ENCODE results near the gene ROCK2. TPM values are rescaled to one million over a fixed set of nuclear protein-coding genes. Genes with fewer than 3 reads are reported as not detected.
"Not testable (repeated sequence)": the region's sequence is repeated elsewhere in the genome, so short reads cannot be mapped to it uniquely, and the experiment has no call there.

ROCK2 gene
- total RNA-seq, 1 donor from 2014 or later, result 34.4 TPM

DNA sequence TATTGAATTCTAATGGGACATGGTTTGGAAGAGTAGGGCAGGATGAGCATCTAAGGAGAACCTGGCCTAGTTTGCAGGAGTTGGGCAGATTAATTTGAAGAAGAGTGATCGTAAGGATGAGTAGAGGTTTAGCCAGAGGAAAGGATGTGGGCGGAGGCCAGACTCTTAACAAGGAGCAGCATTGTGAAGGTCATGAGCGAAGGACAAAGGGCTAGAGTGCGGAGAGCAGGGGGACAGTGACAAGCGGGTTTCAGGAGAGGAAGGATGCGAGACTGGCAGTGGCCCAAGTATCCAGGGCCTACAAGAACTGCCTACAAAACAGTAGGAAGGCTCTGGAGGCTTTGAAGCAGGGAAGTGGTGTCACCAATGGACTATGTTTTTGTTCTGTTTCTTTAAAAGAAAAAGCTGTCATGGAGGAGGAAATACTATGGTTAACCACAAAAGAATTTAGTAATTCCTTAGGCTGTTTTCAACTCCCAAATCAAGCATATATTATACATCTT, 169.1 kb downstream of the ROCK2 start:
- intact Hi-C loops (cut with DNase I), result no loop called here
- DNase-seq (ENCODE audit: missing footprints), result peak; percentile 67
- no peak for ATAC-seq

DNA sequence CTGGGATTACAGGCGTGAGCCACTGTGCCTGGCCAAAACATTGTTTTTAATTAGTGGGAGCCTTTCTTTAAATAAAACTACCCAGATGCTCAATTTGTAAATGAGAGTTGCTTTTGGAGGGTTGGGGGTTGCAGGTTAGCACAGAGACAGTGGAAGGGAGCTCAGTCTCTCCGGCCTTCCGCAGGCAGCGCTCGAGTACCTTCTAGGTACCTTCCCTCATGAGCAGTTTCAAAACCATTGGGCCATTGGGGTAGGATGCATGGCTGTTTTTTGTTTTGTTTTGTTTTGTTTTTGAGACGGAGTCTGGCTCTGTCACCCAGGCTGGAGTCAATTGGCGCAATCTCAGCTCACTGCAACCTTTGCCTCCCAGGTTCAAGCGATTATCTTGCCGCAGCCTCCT, 170.2 kb downstream of the ROCK2 start:
- no peak for ATAC-seq
- intact Hi-C loops (cut with DNase I), result no loop called here
- no peak for DNase-seq (ENCODE audit: missing footprints)

DNA sequence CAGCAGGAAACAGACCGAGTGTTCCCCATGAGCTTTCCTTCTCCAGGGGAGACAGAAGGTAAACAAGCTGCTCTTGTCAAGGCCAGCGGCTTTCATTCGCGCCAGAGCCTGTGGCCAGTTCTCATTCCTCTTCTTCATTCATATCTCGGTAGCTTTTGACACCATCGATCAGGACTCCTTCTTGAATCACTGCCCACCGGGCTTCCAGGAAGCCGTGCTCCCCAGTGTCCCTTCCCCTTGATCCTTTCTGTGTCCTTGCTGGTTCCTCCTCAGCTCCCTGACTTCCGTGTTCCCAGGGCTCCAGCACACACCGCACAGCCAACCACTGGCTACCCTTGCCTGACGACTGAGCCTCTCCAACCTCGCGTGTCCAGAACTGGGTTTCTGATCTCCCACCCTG, 175.1 kb downstream of the ROCK2 start:
- intact Hi-C loops (cut with DNase I), result no loop called here
- ATAC-seq (no peak), DNase-seq (ENCODE audit: missing footprints) (no peak)

- no peak for DNase-seq (ENCODE audit: missing footprints)
- ATAC-seq, result no peak
- intact Hi-C loops (cut with DNase I), result no loop called here
Measured at GRCh38 chr2:11168488-11168887, 175.9 kb downstream of the ROCK2 start.

DNA sequence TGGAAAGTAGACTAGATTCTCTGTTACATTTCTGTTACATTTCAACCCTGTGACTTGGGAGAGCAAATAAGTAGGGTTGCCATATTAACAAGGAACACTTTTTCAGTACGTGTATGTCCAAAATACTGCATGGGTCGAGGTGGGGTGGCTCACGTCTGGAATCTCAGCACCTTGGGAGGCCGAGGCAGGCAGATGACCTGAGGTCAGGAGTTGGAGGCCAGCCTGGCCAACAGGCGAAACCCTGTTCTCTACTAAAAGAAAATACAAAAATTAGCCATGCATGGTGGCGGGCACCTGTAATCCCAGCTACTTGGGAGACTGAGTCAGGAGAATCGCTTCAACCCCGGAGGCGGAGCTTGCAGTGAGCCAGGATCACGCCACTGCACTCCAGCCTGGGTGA, 178.0 kb downstream of the ROCK2 start:
- intact Hi-C loops (cut with DNase I), result no loop called here
- ATAC-seq (no peak), DNase-seq (ENCODE audit: missing footprints) (no peak)

GRCh38 chr2:11165046-11165445, 179.4 kb downstream of the ROCK2 start:
- not testable (repeated sequence) for DNase-seq (ENCODE audit: missing footprints)

GRCh38 chr2:11163439-11164317, 180.8 kb downstream of the ROCK2 start:
- DNase-seq (ENCODE audit: missing footprints) (no peak), ATAC-seq (no peak)
- intact Hi-C loops (cut with DNase I), result no loop called here

More at GRCh38 chr2:11165046-11165445, 179.4 kb downstream of the ROCK2 start:
- intact Hi-C loops (cut with DNase I); ATAC-seq: not testable (repeated sequence)

- ATAC-seq (no peak), DNase-seq (ENCODE audit: missing footprints) (no peak)
- intact Hi-C loops (cut with DNase I), result no loop called here
Measured at GRCh38 chr2:11161747-11162146, 182.7 kb downstream of the ROCK2 start.

- DNase-seq (ENCODE audit: missing footprints), result no peak
- intact Hi-C loops (cut with DNase I), result no loop called here
- ATAC-seq, result no peak
Measured at GRCh38 chr2:11160731-11161455, 183.5 kb downstream of the ROCK2 start.

GRCh38 chr2:11160256-11160655, 184.2 kb downstream of the ROCK2 start:
- intact Hi-C loops (cut with DNase I), result no loop called here
- DNase-seq (ENCODE audit: missing footprints), result no peak

DNA sequence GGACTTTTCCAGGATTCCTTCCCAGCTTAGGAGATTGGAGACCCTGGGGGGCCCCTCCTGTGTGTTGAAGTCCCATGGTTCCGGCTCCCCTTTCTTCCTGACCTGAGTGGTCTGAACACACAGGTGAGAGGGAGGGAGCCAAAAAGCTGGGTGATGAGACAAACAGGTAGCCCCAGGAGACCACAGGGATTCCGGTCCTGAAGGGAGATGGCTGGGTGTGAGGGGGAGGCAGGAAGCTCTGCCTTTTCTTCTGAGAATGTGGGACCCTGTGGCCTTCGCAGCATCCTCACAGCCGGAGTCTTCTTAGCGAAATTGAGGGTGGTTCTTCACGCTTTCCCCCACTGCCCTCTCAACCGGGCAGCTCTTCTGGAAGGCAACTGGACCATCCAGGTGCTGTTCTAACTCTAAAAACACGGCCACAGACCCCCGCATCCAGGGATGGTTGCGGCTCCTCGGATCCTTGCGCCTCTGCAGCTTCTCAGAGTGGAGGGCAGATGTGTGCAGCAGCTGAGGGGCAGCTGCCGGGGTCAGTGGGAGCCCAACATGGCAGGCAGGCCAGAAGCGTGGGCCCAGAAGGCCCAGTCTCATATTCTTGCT, 184.8 kb downstream of the ROCK2 start:
- intact Hi-C loops (cut with DNase I), result no loop called here
- DNase-seq (ENCODE audit: missing footprints), result no peak
- no peak for ATAC-seq

More at GRCh38 chr2:11160256-11160655, 184.2 kb downstream of the ROCK2 start:
- ATAC-seq, result no peak

DNA sequence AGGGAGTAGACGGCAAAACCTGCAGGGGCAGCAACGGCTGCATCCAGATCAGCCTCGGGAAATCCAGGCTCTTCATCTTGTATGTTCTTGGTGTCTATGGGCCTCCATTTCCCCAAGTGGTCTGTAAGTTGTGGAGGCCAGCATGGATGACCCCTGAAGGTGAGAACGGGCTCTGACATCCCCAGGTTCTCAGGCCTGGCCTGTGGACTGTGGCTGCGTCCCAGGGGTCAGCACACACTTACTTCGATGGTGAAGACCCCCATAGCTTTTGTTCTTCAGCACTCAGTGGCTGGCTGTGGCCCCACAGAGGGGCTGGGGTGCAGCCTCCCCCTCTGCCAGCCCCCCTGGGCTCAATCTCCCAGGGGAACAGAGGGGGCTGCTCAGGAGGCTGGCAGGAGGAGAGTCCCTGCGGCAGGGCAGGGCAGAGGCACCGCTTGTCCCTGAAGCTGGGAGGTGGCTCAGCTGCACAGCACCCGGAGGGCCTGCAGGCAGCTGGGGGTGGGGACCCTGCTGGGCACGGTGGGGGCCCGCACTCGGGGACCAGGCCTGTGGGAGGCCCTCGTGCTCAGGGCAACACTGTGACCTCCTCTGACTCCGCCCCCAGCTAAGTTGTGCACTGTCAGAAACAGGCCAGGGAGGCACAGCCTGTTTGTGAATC, 185.4 kb downstream of the ROCK2 start:
- DNase-seq (ENCODE audit: missing footprints), result no peak
- intact Hi-C loops (cut with DNase I), result no loop called here
- no peak for ATAC-seq

DNA sequence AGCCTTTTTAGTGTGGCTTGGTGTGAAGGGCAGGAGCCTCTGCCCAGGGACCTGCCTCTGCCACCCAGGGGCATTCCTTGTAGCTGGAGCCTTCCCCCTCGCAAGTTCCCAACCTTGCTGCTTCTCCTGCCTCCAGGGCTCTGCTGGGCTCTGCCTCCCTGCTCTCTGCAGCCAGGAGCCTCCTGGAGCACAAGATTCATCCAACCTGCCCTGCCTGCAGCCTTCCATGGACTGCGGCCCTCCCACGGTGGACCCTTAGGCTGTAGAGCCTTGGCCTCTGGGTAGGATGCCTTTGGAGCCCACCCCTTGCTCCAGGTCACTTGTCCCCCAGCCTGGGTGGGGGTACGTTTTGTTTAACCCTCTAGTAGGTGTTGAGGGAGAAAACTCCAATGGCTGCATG, 186.7 kb downstream of the ROCK2 start:
- DNase-seq (ENCODE audit: missing footprints) (no peak), ATAC-seq (no peak)
- intact Hi-C loops (cut with DNase I), result no loop called here

DNA sequence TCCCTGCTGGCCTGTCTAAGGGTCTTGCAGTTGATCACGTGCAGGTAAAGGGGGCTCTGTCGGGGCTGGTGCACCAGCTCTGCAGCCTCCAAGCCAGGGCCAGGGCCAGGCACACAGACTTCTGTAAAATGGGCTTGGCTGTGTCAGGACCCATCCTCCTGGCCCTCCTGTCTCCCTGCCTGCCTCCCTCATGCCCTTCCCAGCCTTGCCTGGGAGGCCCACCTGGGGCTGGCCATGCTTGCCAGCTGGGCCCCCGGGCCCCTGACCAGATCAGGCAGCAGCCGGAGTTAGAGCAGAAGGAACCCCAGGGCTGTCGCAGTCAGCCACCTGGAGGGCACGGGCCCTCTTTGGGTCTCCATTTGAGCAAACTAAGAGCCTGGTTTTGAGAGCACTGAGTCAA, 187.1 kb downstream of the ROCK2 start:
- DNase-seq (ENCODE audit: missing footprints) (no peak), ATAC-seq (no peak)
- intact Hi-C loops (cut with DNase I), result no loop called here

DNA sequence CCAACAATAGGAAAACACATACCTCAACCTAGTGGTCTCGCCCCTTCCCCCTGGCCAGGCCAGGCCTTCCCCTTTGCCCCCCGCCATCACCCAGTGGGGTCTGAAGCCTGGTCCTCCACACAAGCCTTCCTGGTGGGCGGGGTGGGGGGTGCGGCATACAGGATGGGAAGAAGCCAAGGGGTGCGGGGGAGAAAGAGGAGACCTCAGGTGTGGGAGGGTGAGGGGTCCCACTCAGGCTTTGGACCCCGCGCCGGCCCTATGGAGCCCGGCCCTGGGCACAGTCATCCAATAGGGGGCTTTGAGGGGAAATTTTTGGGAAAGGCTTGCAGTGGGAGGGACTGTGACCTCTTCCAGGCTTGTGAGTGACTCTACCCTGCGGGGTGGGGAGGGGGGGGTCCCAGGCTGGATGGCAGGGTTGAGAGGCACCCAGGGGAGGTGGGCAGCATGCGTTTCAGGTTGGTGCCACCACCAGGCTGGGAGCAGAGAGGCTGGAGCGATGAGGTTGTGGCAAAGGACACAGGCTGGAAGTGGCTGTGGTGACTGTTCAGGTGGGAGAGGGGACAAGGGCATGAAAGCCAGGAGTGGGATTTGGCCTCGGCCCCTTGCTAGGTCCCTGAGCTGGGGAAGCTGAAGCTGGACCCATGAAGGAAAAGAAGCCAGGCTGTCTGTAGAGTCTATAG, 187.9 kb downstream of the ROCK2 start:
- intact Hi-C loops (cut with DNase I), result no loop called here
- no peak for ATAC-seq
- DNase-seq (ENCODE audit: missing footprints), result no peak

DNA sequence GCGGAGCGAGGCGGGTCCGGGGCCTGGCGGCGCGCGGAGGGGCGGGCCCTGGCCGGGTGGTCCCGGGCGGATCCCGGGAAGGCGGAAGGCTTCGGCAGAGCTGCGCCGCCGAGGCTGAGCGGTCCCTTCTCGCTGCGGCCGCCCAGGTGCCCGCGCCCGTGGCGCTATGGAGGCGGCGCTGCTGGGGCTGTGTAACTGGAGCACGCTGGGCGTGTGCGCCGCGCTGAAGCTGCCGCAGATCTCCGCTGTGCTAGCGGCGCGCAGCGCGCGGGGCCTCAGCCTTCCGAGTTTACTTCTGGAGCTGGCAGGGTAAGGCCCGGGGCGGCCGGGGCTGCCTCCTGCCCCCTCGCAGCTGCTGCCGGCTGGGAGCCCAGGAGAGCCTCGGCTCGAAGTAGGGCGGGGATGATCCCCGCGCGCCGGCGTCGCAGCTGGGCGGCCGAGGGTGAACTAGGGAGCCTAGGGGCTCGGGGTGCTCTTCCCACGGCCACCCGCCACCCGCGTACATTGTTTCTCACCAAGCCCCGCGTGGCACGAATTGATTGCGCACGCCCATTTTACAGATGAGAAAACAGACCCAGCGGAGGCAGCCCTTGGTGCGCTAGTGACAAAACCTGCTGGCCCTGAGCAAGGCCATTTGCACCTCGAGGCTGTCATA, 188.9 kb downstream of the ROCK2 start, which contains the start of gene SLC66A3:
Gene SLC66A3, plus strand, starts transcription at position 87 of the 655 bp plus-strand sequence. Its CDS starts 80 bp downstream, at position 167.
- intact Hi-C loops (cut with DNase I), result no loop called here
- DNase-seq (ENCODE audit: missing footprints), result no peak
- ATAC-seq, result peak; percentile 91

DNA sequence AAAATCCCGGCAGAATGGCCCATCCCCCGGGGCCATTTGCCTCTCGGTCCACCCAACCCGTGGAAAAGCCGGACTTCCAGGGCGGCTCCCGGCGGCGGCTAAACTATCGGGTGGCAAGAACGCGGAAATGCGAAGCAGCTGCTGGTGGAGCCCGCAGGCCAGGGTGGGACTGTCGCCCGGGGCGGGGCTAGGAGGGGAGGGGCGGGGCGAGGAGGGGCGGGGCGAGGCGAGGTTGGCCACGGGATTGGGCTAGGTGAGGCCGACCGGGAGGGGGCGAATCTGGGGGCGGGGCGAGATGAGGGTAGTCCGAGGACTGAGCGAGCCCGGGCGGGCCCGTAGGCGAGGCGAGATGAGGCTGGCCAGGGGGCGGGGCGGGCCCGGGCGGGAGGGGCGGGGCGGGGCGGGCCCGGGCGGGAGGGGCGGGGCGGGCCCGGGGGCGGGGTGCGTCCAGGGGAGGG, 189.5 kb downstream of the ROCK2 start:
- intact Hi-C loops (cut with DNase I), result no loop called here

More for the DNA sequence above, 189.5 kb downstream of the ROCK2 start:
- DNase-seq (ENCODE audit: missing footprints) (peak; percentile 99), ATAC-seq (peak; percentile 95)

Data from Right ventricle myocardium inferior (tissue), 1 donor.